Endodermal cell (in vitro differentiated cells): ENCODE measurements around the gene ADGRF1. TPM values are rescaled to one million over a fixed set of nuclear protein-coding genes. Genes with fewer than 3 reads are reported as not detected.

ENCODE experiments used
- DNase-seq: peaks from one replicate; pipeline ENCODE4 v3.0.0-alpha.2; 2017
- H3K27ac ChIP-seq: 2 replicates; pipeline ENCODE4 v1.5.1; 2013; ENCODE audit warnings: mild to moderate bottlenecking, low read depth, low read length, moderate library complexity
- H3K27me3 ChIP-seq: 2 replicates; pipeline ENCODE4 v1.6.1; 2013; ENCODE audit warnings: mild to moderate bottlenecking, low read length, moderate library complexity; ENCODE audit not compliant: insufficient read depth, control insufficient read depth, poor library complexity, severe bottlenecking
- H3K36me3 ChIP-seq: 2 replicates; pipeline ENCODE4 v1.7.0; 2013; ENCODE audit warnings: mild to moderate bottlenecking, low read length, moderate library complexity; ENCODE audit not compliant: control insufficient read depth, insufficient read depth
- H3K4me1 ChIP-seq: one replicate; pipeline ENCODE4 v1.7.0; 2013; ENCODE audit warnings: low read length; ENCODE audit not compliant: control insufficient read depth, insufficient read depth
- H3K4me3 ChIP-seq: 2 replicates; pipeline ENCODE4 v1.5.1; 2013; ENCODE audit warnings: mild to moderate bottlenecking, low read length, moderate library complexity
- H3K9ac ChIP-seq: 2 replicates; pipeline ENCODE4 v1.6.1; 2013; ENCODE audit warnings: mild to moderate bottlenecking, low read length, moderate library complexity; ENCODE audit not compliant: poor library complexity, severe bottlenecking; ENCODE audit errors: extremely low read depth
- H3K9me3 ChIP-seq: 2 replicates; pipeline ENCODE4 v1.6.1; 2013; ENCODE audit warnings: mild to moderate bottlenecking, low read length, moderate library complexity; ENCODE audit not compliant: control insufficient read depth
- H3K27ac Mint-ChIP-seq: 2 replicates; pipeline ENCODE4 v1.8.0; 2020; ENCODE audit warnings: mixed read lengths
- H3K27me3 Mint-ChIP-seq: 2 replicates; pipeline ENCODE4 v1.8.0; 2021; ENCODE audit warnings: mild to moderate bottlenecking, mixed read lengths; ENCODE audit not compliant: insufficient read depth
- H3K36me3 Mint-ChIP-seq: 2 replicates; pipeline ENCODE4 v1.8.0; 2020; ENCODE audit warnings: low read depth, mixed read lengths
- H3K4me1 Mint-ChIP-seq: 2 replicates; pipeline ENCODE4 v1.8.0; 2020; ENCODE audit warnings: mixed read lengths
- H3K4me3 Mint-ChIP-seq: 2 replicates; pipeline ENCODE4 v1.8.0; 2020; ENCODE audit warnings: mild to moderate bottlenecking, moderate library complexity, mixed read lengths
- H3K9me3 Mint-ChIP-seq: 2 replicates; pipeline ENCODE4 v1.8.0; 2020; ENCODE audit warnings: mild to moderate bottlenecking, mixed read lengths
- CTCF ChIP-seq: fragments of 200-600 bp; sonication (generic); conservative IDR thresholded peaks from 2 replicates; pipeline ENCODE4 v1.5.0; 2021; ENCODE audit warnings: antibody characterized with exemption, mild to moderate bottlenecking
- WGBS, 2 experiments: methylation state at CpG; one replicate each; pipeline versions ENCODE4 v1.1.5 to v1.1.7; 2013; ENCODE audit warnings: missing lambda C conversion rate in 2 of 2, mixed read lengths in 1 of 2; ENCODE audit not compliant: insufficient coverage in 1 of 2, insufficient read length in 1 of 2; 5-methylcytosine and 5-hydroxymethylcytosine counted together
- total RNA-seq, 2 donors: library from RNA; stranded (reverse); fragmentation: NEBNext Ultra II Directional in 1 of 2; extraction: Animal tissue kit (Norgen Biotek cat#: 25700) in 1 of 2; gene quantifications; 2 replicates in 1 of 2; 3 replicates in 1 of 2; pipeline ENCODE4 v1.2.1, GENCODE V29; 2021

The ADGRF1 gene
- total RNA-seq, 2 donors from 2014 or later, result not detected

DNA sequence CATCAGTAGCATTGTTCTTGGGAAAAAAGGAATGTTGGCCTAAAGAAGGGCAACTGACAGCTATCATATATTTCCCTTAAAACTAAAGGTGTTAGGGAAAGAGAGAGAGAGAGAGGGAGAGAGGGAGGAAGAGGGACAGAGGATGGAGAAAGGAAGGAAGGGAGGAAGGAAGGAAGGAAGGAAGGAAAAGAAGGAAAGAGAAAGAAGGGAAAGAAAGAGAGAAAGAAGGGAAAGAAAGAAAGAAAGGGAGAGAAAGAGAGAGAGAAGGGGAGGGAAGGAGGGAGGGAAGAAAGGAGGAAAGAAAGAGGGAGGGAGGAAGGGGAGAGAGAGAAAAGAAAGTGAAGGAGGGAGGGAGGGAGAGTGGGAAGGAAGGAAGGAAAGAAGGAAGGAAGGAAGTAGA is 82.7 kb downstream of the ADGRF1 start:
- Mint-ChIP-seq H3K4me1 (peaks cover 9% of the 10 kb centered on the region), H3K27ac (no peak overlapping the region), H3K9me3 (no peaks in the 10 kb centered on the region), H3K36me3 (no peaks in the 10 kb centered on the region), H3K4me3 (no peak overlapping the region), H3K27me3 (peaks cover 1% of the 10 kb centered on the region)
- H3K4me3 ChIP-seq, result no peak overlapping the region
- no peak for DNase-seq
- no peak overlapping the region for H3K27ac ChIP-seq
- H3K4me1 ChIP-seq, result no peaks in the 10 kb centered on the region
- H3K9me3 ChIP-seq, result no peaks in the 10 kb centered on the region
- TF ChIP-seq CTCF, result no peak
- H3K27me3 ChIP-seq, result no peaks in the 10 kb centered on the region
- no peak overlapping the region for H3K9ac ChIP-seq
- no peaks in the 10 kb centered on the region for H3K36me3 ChIP-seq

- Mint-ChIP-seq H3K27me3 (peaks cover 3% of the 10 kb centered on the region), H3K36me3 (no peaks in the 10 kb centered on the region), H3K9me3 (no peaks in the 10 kb centered on the region), H3K4me3 (no peak overlapping the region), H3K27ac (no peak overlapping the region), H3K4me1 (peaks cover 9% of the 10 kb centered on the region)
- Histone ChIP-seq H3K36me3 (no peaks in the 10 kb centered on the region), H3K4me1 (no peaks in the 10 kb centered on the region), H3K9ac (no peak overlapping the region), H3K4me3 (no peak overlapping the region), H3K9me3 (no peaks in the 10 kb centered on the region), H3K27ac (no peak overlapping the region), H3K27me3 (no peaks in the 10 kb centered on the region)
- 93 to 100% methylated on average over 2 to 6 of the region's 6 CpGs for WGBS, 2 experiments
- TF ChIP-seq CTCF, result no peak
- DNase-seq, result no peak
Measured at GRCh38 chr6:46956409-46956808, 85.7 kb downstream of the ADGRF1 start.

GRCh38 chr6:46954837-46955451 is 87.2 kb downstream of the ADGRF1 start:
- H3K4me3 Mint-ChIP-seq, result no peak overlapping the region
- WGBS, 2 experiments, result 90% methylated on average over 4 of the region's 4 CpGs; no CpG with 5 or more reads in 1 of the 2 experiments
- no peaks in the 10 kb centered on the region for H3K36me3 Mint-ChIP-seq
- Histone ChIP-seq H3K27ac (no peak overlapping the region), H3K4me3 (no peak overlapping the region), H3K9me3 (no peaks in the 10 kb centered on the region), H3K4me1 (no peaks in the 10 kb centered on the region), H3K9ac (no peak overlapping the region), H3K27me3 (no peaks in the 10 kb centered on the region), H3K36me3 (no peaks in the 10 kb centered on the region)
- no peak for TF ChIP-seq CTCF
- no peaks in the 10 kb centered on the region for H3K9me3 Mint-ChIP-seq
- H3K4me1 Mint-ChIP-seq, result peaks cover 9% of the 10 kb centered on the region
- H3K27me3 Mint-ChIP-seq, result peaks cover 4% of the 10 kb centered on the region
- DNase-seq, result peak; percentile 62
- H3K27ac Mint-ChIP-seq, result no peak overlapping the region
